Body of pancreas (tissue), 4 donors: ENCODE measurements around the gene IKZF3. TPM values are rescaled to one million over a fixed set of nuclear protein-coding genes. Genes with fewer than 3 reads are reported as not detected.

Source experiments
- ATAC-seq: fragments of 150-250 bp; one replicate; pipeline ENCODE4 v1.9.1; 2016
- DNase-seq, 4 donors: peaks; one replicate each; pipeline ENCODE4 v3.0.0-alpha.2; 2019
- H3K27ac ChIP-seq, 4 donors: fragments of 200-600 bp; sonication (generic); 1 replicate in 3 of 4; 2 replicates in 1 of 4; pipeline versions ENCODE4 v1.5.1 to v1.6.1; 2016 to 2019; ENCODE audit warnings: mild to moderate bottlenecking in 1 of 4, mixed read lengths in 1 of 4, moderate library complexity in 1 of 4
- H3K27me3 ChIP-seq, 2 donors: fragments of 200-600 bp; sonication (generic); one replicate each; pipeline ENCODE4 v1.6.0; 2016; ENCODE audit warnings: mild to moderate bottlenecking in 1 of 2
- H3K36me3 ChIP-seq, 2 donors: fragments of 200-600 bp; sonication (generic); replicated peaks in 1 of 2; 2 replicates each; pipeline ENCODE4 v1.5.1; 2016; ENCODE audit warnings: low read depth in 2 of 2; ENCODE audit not compliant: insufficient read depth in 1 of 2
- H3K4me1 ChIP-seq: fragments of 200-600 bp; sonication (generic); one replicate; pipeline ENCODE4 v1.6.0; 2016
- H3K4me3 ChIP-seq, 2 donors: fragments of 200-600 bp; sonication (generic); 1 replicate in 1 of 2; 2 replicates in 1 of 2; pipeline ENCODE4 v1.5.1; 2016 to 2019
- H3K9me3 ChIP-seq, 3 donors: fragments of 200-600 bp; sonication (generic); 1 replicate in 2 of 3; 2 replicates in 1 of 3; pipeline ENCODE4 v1.5.1; 2016
- POLR2A ChIP-seq, 3 donors: fragments of 450-650 bp; IDR thresholded peaks; one replicate each; pipeline ENCODE4 v1.6.1; 2016; ENCODE audit warnings: antibody characterized with exemption in 3 of 3, mild to moderate bottlenecking in 2 of 3
- WGBS, 2 donors: methylation state at CpG; one replicate each; pipeline ENCODE4 v1.1.5; 2017; 5-methylcytosine and 5-hydroxymethylcytosine counted together
- intact Hi-C: fragments of 100-400 bp; cut with DNase I; formaldehyde crosslinking; loops from one replicate; pipeline ENCODE4 v1.15.1; 2023
- total RNA-seq, 2 donors: library from RNA; depleted of rRNA; stranded (reverse); fragments of >200 nt; gene quantifications; one replicate each; pipeline ENCODE4 v1.1.0, GENCODE V29; 2016
- TF ChIP-seq, protein P1 (sequence below), 7 experiments: fragments of 450-650 bp in 4 of 7; fragments of 200-600 bp in 3 of 7; sonication (generic) in 3 of 7; IDR thresholded peaks; one replicate each; pipeline ENCODE4 v1.5.1; 2016 to 2019; ENCODE audit warnings: antibody characterized with exemption in 7 of 7

IKZF3 gene
- total RNA-seq, 2 donors from 2014 or later = 0.78 to 0.99 TPM

DNA sequence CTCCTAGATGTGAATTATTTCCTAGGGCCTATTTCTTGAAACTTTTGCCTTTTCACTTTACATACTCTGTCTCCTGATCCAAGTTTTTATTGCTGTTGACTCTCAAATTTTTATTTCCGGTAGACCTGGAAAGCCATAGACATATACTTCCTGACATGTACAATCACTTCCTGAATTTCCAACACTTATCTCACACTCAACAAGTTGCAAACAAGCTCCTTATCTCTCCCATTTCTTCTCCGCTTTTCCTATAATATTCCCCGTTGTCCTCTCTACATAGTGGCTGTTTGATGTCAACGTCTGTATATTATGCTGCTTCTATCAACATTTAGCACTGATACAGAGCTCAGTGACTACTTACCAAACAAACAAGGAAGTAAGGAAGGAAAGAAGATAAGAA is 59.3 kb downstream of the IKZF3 start:
- intact Hi-C loops = no loop called here
- Histone ChIP-seq H3K4me3 (no peak overlapping the region), H3K27ac (no peak overlapping the region), H3K4me1 (peaks cover 13% of the 10 kb centered on the region), H3K27me3 (peaks cover 0 to 5% of the 10 kb centered on the region in 2 donors), H3K36me3 (no peaks in the 10 kb centered on the region), H3K9me3 (no peaks in the 10 kb centered on the region)
- DNase-seq (no peak), ATAC-seq (no peak)
- TF ChIP-seq, protein P1, sequence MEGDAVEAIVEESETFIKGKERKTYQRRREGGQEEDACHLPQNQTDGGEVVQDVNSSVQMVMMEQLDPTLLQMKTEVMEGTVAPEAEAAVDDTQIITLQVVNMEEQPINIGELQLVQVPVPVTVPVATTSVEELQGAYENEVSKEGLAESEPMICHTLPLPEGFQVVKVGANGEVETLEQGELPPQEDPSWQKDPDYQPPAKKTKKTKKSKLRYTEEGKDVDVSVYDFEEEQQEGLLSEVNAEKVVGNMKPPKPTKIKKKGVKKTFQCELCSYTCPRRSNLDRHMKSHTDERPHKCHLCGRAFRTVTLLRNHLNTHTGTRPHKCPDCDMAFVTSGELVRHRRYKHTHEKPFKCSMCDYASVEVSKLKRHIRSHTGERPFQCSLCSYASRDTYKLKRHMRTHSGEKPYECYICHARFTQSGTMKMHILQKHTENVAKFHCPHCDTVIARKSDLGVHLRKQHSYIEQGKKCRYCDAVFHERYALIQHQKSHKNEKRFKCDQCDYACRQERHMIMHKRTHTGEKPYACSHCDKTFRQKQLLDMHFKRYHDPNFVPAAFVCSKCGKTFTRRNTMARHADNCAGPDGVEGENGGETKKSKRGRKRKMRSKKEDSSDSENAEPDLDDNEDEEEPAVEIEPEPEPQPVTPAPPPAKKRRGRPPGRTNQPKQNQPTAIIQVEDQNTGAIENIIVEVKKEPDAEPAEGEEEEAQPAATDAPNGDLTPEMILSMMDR (IDR thresholded peaks at IDR 0.05) = no peak
- no peak for TF ChIP-seq POLR2A (IDR thresholded peaks at IDR 0.05)
- 51 to 59% methylated on average over 4 of the region's 4 CpGs for WGBS, 2 donors

DNA sequence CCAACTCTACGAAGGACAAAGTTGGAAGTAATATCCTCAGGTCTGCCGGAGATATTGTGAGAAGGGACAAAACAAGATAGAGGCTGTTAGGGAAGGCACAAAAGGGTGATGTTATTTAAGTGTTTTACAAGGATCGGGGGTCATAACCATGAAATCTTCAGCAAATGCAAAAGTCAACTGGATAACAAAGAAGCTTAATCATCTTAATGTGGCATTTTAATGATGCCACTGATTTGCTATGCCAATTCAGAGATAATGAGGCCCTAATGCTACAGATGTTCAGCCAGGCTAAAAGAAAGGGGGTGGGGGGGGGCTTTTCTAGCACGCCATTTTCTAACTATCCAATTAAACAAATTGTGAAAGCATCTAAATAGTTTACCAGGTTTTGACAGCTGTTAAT is 63.1 kb downstream of the IKZF3 start:
- Histone ChIP-seq H3K36me3 (no peaks in the 10 kb centered on the region), H3K9me3 (no peaks in the 10 kb centered on the region), H3K4me1 (no peaks in the 10 kb centered on the region), H3K27me3 (peaks cover 0 to 5% of the 10 kb centered on the region in 2 donors), H3K27ac (no peak overlapping the region), H3K4me3 (no peak overlapping the region)
- TF ChIP-seq POLR2A (IDR thresholded peaks at IDR 0.05) = no peak
- TF ChIP-seq, protein P1 (IDR thresholded peaks at IDR 0.05) = no peak
- WGBS, 2 donors = 73 to 74% methylated on average over 4 of the region's 4 CpGs
- ATAC-seq (no peak), DNase-seq (no peak)
- intact Hi-C loops = no loop called here

DNA sequence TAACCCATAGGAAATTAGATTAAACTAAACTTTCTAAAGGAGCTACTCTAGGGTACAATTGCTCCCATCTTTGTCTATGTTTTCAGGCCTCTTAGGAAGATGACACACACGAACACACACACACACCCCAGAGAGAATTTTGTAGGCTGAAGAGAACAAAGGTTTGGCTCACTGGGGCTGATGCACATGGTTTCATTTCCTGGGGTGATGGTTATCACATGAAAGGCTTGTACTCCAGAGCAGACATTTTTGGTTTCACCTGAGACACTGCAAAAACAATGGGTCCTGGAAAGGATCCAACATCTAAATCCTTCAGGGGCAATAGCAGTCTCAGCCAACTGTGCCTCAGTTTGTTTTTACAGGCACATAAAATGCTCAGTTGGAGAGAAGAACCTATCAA is 63.6 kb downstream of the IKZF3 start:
- no peaks in the 10 kb centered on the region for H3K36me3 ChIP-seq
- TF ChIP-seq, protein P1 (IDR thresholded peaks at IDR 0.05) = no peak
- TF ChIP-seq POLR2A (IDR thresholded peaks at IDR 0.05) = no peak
- H3K9me3 ChIP-seq = no peaks in the 10 kb centered on the region
- peaks cover 0 to 5% of the 10 kb centered on the region in 2 donors for H3K27me3 ChIP-seq
- no peak overlapping the region for H3K27ac ChIP-seq
- DNase-seq = no peak
- no peaks in the 10 kb centered on the region for H3K4me1 ChIP-seq
- no peak overlapping the region for H3K4me3 ChIP-seq
- ATAC-seq = no peak
- 50% methylated on average over 1 of the region's 1 CpG for WGBS, 2 donors
- intact Hi-C loops = no loop called here

DNA sequence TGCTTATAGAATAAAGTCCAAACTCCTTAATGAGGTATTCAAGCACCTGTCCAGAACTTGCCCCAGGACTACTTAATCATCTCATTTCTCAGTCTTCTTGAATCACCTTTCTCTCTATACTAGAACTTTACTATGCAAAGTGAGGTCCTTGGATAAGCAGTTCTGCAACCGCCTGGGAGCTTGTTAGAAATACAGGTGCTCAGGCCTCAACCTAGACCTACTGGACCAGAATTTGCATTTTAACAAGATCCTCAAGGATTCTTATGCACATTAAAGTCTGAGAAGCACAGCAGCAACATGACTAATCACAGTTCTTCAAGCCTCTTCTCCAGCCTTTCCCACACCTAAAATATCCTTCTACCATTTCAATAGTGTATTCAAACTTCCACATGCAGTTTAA is 64.7 kb downstream of the IKZF3 start:
- H3K4me1 ChIP-seq = no peaks in the 10 kb centered on the region
- no peaks in the 10 kb centered on the region for H3K9me3 ChIP-seq
- 53 to 68% methylated on average over 1 of the region's 1 CpG for WGBS, 2 donors
- no peak overlapping the region for H3K4me3 ChIP-seq
- no peak for TF ChIP-seq POLR2A (IDR thresholded peaks at IDR 0.05)
- TF ChIP-seq, protein P1 (IDR thresholded peaks at IDR 0.05) = no peak
- no peaks in the 10 kb centered on the region for H3K27me3 ChIP-seq
- no peak for DNase-seq
- ATAC-seq = no peak
- intact Hi-C loops = no loop called here
- H3K36me3 ChIP-seq = no peaks in the 10 kb centered on the region
- no peak overlapping the region for H3K27ac ChIP-seq

DNA sequence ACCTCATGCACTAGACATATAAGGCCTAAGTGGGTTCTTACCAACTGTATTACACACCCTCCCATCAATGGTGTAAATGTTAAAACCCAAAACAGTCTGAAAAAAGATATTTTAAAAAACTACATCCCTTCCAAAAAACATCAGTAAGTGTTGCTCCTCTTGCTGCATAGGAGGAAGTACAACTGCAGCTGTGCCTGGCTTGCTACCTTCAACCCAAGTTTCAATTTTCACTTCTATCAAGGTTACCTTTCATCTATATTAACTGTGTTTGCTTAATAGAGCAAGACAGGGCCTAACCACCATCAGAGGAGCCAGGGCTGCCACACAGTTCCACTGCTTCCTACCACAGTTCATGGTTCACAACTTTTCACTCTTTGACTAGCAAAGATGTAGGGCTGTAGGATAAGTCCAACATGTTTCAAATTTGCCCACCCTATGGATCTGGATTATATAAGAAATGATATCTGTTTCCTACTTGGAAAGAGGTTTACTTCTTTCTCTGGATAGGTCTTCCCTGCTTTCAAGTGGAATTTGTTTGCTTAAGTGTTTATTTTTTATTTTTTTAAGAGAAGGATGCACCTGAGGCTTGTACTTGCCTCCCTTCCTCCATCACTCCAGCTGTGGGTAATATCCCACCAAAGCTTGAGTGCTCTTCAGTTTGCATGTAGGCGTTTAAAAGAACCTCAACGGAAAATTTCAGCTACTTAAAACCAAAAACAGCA is 69.7 kb downstream of the IKZF3 start:
- no peak for ATAC-seq
- no peak for TF ChIP-seq POLR2A (IDR thresholded peaks at IDR 0.05)
- TF ChIP-seq, protein P1 (IDR thresholded peaks at IDR 0.05) = no peak
- no peak overlapping the region for H3K27ac ChIP-seq
- no peaks in the 10 kb centered on the region for H3K9me3 ChIP-seq
- H3K4me3 ChIP-seq = no peak overlapping the region
- 64 to 74% methylated on average over 2 of the region's 2 CpGs for WGBS, 2 donors
- intact Hi-C loops = no loop called here
- no peak for DNase-seq
- H3K36me3 ChIP-seq = no peaks in the 10 kb centered on the region
- no peaks in the 10 kb centered on the region for H3K4me1 ChIP-seq
- no peaks in the 10 kb centered on the region for H3K27me3 ChIP-seq
